ENCODE measurements around the gene HSDL1. TPM values are rescaled to one million over a fixed set of nuclear protein-coding genes. Genes with fewer than 3 reads are reported as not detected.

The HSDL1 gene
- total and polyA plus RNA-seq, 8 donors = 7.2 to 374 (median 9.2) TPM

- peaks cover 8 to 23% (median 12%) of the 10 kb centered on the region in 4 donors for H3K4me1 ChIP-seq
- peak; percentile 37 to 84 for DNase-seq
- H3K27me3 ChIP-seq = no peaks in the 10 kb centered on the region
- H3K36me3 ChIP-seq = no peaks in the 10 kb centered on the region
- WGBS, 5 donors = 39 to 67% (median 53%) methylated on average over 13 to 14 of the region's 14 CpGs
- peak overlapping the region in 4 of 5 donors; percentile 8 to 68 (median 40) for H3K27ac ChIP-seq
- TF ChIP-seq CTCF (IDR thresholded peaks at IDR 0.05) = no peak
- TF ChIP-seq EP300 (IDR thresholded peaks at IDR 0.05) = no peak
- no peak for TF ChIP-seq POLR2A (IDR thresholded peaks at IDR 0.05)
- no peak for TF ChIP-seq POLR2AphosphoS5 (IDR thresholded peaks at IDR 0.05)
- no peaks in the 10 kb centered on the region for H3K9me3 ChIP-seq
- no peak overlapping the region for H3K4me3 ChIP-seq
- intact Hi-C loops (cut with DNase I; ENCODE audit: low total_unique reads) = no loop called here
These were observed 6.0 kb downstream of the HSDL1 start for GRCh38 chr16:84138824-84139627.

GRCh38 chr16:84138500-84138823, 6.5 kb downstream of the HSDL1 start:
- WGBS, 5 donors = 42 to 56% (median 52%) methylated on average over 2 of the region's 2 CpGs
- Histone ChIP-seq H3K27ac (peak overlapping the region in 1 of 5 donors; percentile 57), H3K4me1 (peaks cover 2 to 18% (median 7%) of the 10 kb centered on the region in 4 donors), H3K36me3 (no peaks in the 10 kb centered on the region), H3K9me3 (no peaks in the 10 kb centered on the region), H3K4me3 (no peak overlapping the region), H3K27me3 (no peaks in the 10 kb centered on the region)
- TF ChIP-seq POLR2AphosphoS5 (IDR thresholded peaks at IDR 0.05) (no peak), POLR2A (IDR thresholded peaks at IDR 0.05) (no peak), CTCF (IDR thresholded peaks at IDR 0.05) (no peak), EP300 (IDR thresholded peaks at IDR 0.05) (no peak)
- intact Hi-C loops (cut with DNase I; ENCODE audit: low total_unique reads) = no loop called here
- no peak for DNase-seq

- TF ChIP-seq POLR2A (IDR thresholded peaks at IDR 0.05) = no peak
- no peak for TF ChIP-seq EP300 (IDR thresholded peaks at IDR 0.05)
- TF ChIP-seq POLR2AphosphoS5 (IDR thresholded peaks at IDR 0.05) = no peak
- TF ChIP-seq CTCF (IDR thresholded peaks at IDR 0.05) = no peak
- 76 to 87% (median 84%) methylated on average over 7 of the region's 7 CpGs for WGBS, 5 donors
- H3K27ac ChIP-seq = no peak overlapping the region
These were observed 7.1 kb downstream of the HSDL1 start for GRCh38 chr16:84137769-84138357.

GRCh38 chr16:84137287-84137686, 7.7 kb downstream of the HSDL1 start:
- no peaks in the 10 kb centered on the region for H3K36me3 ChIP-seq
- no peaks in the 10 kb centered on the region for H3K27me3 ChIP-seq
- H3K4me1 ChIP-seq = peaks cover 0 to 15% (median 7%) of the 10 kb centered on the region in 4 donors
- no peak for DNase-seq
- WGBS, 5 donors = 86 to 92% (median 89%) methylated on average over 7 to 8 of the region's 8 CpGs
- H3K4me3 ChIP-seq = no peak overlapping the region
- no peaks in the 10 kb centered on the region for H3K9me3 ChIP-seq
- no peak overlapping the region for H3K27ac ChIP-seq
- TF ChIP-seq POLR2AphosphoS5 (IDR thresholded peaks at IDR 0.05) (no peak), EP300 (IDR thresholded peaks at IDR 0.05) (no peak), CTCF (IDR thresholded peaks at IDR 0.05) (no peak), POLR2A (IDR thresholded peaks at IDR 0.05) (no peak)
- intact Hi-C loops (cut with DNase I; ENCODE audit: low total_unique reads) = no loop called here

More at GRCh38 chr16:84137769-84138357, 7.1 kb downstream of the HSDL1 start:
- H3K27me3 ChIP-seq = no peaks in the 10 kb centered on the region
- intact Hi-C loops (cut with DNase I; ENCODE audit: low total_unique reads) = no loop called here
- H3K4me3 ChIP-seq = no peak overlapping the region
- peaks cover 0 to 15% (median 7%) of the 10 kb centered on the region in 4 donors for H3K4me1 ChIP-seq
- no peaks in the 10 kb centered on the region for H3K36me3 ChIP-seq
- no peaks in the 10 kb centered on the region for H3K9me3 ChIP-seq
- no peak for DNase-seq
